ENCODE data around the gene ZFAND3.
"Not testable (repeated sequence)": the region's sequence is repeated elsewhere in the genome, so short reads cannot be mapped to it uniquely, and the experiment has no call there.

The ZFAND3 gene

DNA sequence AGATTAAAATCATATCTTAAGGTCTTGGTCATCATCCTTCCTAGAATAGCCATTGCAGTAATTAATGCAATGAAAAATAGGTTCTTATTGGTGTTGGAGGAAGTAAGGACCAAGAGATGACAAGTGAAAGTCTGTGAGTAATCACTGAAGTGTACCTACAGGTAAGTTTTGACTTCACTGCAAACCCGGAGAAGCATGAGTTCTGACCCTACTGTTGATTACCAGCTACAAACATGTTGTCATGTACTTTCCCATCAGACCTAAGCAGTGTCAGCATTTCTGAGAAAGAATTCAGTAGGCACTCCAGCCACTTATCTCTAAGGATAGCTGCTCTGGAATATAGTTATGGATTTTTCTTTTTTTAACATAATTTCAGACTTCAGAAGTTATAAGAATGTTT is 280.9 kb downstream of the ZFAND3 start:
- no peak for DNase-seq

DNA sequence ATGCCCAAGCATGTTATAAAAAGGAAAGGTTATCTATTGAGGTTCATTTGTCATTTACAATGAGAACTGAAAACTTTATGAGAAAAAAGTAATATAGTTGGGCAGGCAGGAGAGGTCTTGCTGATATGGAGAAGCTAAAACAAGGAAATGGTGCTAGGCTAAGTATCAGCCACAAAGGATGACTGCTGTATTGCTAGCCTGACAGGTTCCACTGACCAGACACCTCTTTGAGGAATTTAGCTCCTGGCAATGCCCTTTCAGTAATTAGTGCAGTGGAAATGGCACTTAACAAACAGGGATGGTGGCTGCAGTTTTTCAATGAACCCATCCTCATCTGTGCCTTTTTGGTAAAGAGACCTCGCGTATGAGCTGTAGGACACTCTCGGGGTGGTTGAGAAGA is 284.4 kb downstream of the ZFAND3 start:
- DNase-seq, result no peak

GRCh38 chr6:38105066-38105465 is 285.5 kb downstream of the ZFAND3 start:
- no peak for DNase-seq

GRCh38 chr6:38107073-38107472 is 287.5 kb downstream of the ZFAND3 start:
- peak; percentile 69 for DNase-seq

- DNase-seq, result peak; percentile 74
Observed at GRCh38 chr6:38110481-38110971, 291.0 kb downstream of the ZFAND3 start.

GRCh38 chr6:38112181-38112580 is 292.7 kb downstream of the ZFAND3 start:
- DNase-seq, result no peak

GRCh38 chr6:38113825-38114576 is 294.5 kb downstream of the ZFAND3 start:
- DNase-seq, result no peak

DNA sequence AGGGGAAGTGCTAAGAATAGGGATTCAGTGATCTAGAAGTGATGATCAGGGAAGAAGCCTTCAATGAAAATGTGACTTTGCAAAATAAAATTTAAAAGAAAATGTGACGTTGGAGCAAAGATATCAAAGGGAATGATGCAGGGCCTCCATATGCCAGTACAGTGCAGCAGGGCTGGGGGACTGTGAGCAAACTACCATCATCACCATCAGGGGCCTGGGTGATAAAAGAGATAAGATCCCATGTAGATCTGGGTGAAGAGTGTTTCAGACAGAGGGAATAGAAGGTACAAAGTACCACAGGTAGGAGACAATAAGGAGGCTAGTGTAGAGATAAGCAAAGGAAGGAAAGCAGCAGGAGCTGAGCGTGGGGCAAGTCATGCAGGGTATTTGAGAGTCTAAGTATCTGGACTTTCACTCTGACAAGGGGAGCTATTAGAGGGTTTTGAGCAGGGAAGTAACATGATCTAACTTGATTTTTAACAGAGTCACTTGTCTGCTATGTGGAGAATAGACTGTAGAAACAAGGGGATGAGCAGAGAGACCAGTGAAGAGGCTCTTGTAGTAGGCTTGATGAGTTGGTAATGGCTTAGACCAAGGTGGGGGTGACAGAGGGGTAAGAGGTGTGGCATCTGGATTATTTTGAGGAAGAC is 295.6 kb downstream of the ZFAND3 start:
- peak; percentile 5 for DNase-seq

DNA sequence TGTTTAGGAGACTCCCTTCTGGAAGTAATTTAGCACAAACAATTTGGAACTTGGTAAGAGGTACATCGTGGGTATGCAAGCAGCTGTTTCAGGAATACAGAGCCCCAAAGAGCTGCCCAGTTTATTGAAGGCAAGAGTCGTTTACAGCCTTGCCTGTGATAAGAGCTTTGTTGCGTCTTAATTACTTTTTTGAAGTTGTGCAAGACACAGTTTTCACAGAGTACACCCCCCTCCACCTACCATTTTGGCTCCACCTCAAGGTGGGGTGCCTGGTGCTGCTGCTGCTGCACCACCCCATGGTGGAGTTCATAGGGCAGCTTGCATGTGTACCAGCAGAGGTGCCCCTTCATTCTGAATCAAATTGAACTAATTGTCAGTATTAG is 296.1 kb downstream of the ZFAND3 start:
- no peak for DNase-seq

DNA sequence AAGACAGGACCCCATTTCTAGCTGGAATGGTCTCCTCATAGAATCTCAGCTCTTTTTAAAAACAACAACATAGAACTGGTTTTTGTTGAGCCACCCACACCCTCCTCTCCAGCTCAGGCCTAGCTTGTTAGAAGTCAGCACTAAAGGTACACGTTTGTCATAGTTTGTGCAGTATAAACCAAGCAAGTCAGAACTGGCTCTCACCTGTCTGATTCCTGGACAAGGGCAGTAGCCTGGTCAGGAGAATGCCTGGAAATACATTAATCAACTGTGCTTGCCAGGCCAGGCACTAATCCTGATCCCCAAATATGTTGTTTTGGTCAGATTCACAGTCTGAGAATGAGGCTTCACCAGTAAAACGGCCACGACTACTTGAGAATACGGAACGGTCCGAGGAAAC is 296.7 kb downstream of the ZFAND3 start:
- DNase-seq, result no peak

DNA sequence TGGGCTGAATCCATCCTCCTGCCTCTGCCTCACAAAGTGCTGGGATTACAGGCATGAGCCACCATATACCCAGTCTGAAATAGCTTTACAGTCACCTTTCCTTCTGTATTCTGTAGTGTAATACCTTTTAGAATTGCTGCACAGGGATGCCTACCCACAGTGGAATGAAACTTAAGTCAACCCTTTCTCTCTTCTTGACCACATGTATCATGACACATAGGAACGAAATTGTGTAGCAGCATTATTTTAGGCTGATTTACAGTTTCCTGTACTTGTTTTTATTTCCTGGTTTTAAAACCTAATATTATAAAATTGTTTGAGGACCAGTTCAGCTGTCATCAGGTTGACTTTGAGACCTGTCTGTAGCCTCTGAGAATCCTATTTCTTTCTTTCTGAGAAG is 297.8 kb downstream of the ZFAND3 start:
- DNase-seq, result no peak

DNA sequence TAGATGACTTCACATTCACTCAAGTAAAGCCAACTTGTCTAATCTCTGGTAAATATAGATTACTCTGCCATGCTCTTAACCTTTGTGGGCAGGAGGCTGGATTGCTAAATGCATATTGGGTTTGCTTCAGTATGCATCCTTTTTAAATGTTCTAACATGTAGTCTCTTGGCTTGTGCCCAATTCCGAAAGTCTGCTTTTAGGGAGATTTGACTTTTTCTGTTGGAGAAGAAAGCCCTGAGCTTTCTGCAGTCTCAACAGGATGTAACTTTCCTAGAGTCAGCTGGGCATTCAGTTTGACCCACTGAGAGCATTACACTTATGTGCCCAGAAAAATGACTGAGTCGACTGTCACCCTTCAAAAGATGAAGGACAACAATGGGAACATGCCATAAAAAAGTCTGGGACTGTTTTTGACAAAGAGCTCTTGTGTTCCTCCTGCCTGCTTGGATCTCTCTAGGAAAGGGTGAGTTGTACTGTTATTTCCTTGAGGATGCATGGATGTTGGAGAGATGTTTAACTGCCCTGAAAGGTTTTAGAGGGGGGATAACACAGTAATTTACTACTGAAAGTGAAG is 299.4 kb downstream of the ZFAND3 start:
- DNase-seq, result no peak

GRCh38 chr6:38119516-38119915 is 300.0 kb downstream of the ZFAND3 start:
- DNase-seq, result no peak

DNA sequence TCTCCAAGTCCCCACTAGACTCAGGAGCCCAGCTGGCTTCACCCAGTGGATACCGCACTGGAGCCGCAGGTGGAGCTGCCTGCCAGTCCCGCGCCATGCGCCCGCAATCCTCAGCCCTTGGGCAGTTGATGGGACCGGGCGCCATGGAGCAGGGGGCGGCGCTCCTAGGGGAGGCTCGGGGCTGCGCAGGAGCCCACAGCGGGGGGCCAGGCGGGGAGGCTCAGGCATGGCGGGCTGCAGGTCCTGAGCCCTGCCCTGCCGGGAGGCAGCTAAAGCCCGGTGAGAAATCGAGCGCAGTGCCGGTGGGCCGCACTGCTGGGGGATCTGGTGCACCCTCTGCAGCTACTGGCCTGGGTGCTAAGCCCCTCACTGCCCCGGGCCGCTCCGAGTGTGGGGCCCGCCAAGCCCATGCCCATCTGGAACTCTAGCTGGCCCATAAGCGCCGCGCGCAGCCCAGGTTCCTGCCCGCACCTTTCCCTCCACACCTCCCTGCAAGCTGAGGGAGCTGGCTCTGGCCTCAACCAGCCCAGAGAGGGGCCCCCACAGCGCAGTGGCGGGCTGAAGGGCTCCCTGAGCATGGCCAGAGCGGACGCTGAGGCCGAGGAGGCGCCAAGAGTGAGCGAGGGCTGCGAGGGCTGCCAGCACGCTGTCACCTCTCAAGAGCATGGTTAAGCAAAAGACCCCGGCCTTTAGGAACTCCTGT is 304.8 kb downstream of the ZFAND3 start:
- DNase-seq, result not testable (repeated sequence)

DNA sequence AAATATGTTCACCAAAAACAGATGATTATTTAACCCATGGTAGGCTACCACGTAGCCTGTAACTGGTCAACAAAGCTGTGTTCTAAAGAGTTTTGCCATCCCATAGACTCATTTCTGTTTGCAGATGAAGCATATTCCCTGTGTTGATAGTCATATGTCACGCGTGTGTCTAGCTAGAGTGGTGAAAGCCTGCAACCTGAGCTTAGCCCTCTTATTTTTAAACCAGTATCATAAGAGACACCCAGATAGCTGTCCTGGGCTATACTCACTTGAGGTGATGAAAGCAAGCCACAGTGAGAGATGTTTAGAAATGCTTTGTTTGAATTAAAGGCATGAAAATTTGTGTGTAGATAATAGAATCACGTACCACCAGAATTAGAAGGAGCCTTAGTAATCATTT is 307.8 kb downstream of the ZFAND3 start:
- DNase-seq, result no peak

GRCh38 chr6:38131527-38131965 is 312.0 kb downstream of the ZFAND3 start:
- no peak for DNase-seq

GRCh38 chr6:38133932-38134703 is 314.6 kb downstream of the ZFAND3 start:
- DNase-seq, result no peak

DNA sequence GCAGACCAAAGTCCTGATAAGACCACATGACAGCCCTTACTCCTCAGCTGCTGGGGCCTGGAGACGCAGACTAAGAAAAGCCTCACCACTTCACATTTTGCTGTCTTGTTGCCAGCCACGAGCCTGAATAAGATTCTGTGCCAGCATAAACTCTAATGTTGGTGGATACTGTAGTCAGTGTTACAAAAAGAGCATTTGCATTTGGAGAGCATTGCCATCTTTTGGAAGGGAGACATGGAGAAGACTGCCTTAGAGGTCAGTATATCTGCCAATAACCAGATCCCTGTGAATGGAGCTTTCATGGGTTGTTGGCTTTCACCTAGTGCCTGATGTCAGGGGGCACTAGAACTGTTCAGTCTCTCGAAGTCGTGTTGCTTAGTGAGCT is 315.2 kb downstream of the ZFAND3 start:
- no peak for DNase-seq

GRCh38 chr6:38136547-38136946 is 317.0 kb downstream of the ZFAND3 start:
- no peak for DNase-seq

GRCh38 chr6:38137608-38138265 is 318.2 kb downstream of the ZFAND3 start:
- DNase-seq, result no peak

DNA sequence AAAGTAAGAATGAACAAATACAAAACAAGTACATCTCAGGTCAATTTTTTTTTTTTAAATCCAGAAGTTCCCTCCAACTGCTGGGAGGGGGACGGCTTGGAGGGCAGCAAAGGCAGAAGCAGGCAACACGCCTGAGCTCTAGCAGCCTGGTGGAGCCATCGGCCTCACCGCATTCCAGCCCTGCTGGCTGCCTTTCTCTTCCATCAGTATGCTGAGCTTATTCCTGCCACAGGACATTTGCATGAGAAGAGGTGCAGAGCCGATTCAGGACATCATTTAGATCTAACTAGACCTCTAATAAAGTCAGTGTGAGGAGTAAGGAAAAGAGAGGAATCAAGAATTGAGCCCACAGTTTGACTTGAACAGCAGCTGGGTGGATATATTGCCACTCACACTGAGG is 318.8 kb downstream of the ZFAND3 start:
- DNase-seq, result no peak

DNA sequence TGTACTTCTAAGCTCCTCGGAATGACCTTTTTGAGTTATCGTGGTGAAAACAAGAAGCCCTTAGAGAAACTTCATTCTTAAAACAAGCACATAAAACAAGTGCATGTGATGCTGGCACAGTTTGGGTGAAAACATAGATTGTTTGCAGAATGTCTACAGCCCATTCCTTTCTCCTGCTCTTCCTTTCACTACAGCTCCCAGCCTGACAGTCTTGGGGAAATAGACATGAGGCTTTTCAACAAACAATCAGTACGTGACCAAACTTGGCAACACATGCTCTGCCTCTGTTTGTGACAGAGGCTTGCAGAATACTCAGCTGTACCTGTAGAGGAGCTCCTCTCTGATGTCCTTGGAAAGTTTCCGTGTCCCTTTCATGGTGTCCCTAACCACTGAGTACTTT is 321.6 kb downstream of the ZFAND3 start:
- DNase-seq, result no peak
